Measurements from ENCODE around the gene SCARB1. TPM values are rescaled to one million over a fixed set of nuclear protein-coding genes. Genes with fewer than 3 reads are reported as not detected.

Gene SCARB1
- total and polyA plus RNA-seq, 2 donors (not counting 3 experiments of a cell fraction or from before 2014, with no cell fraction given), result 125 to 141 TPM

DNA sequence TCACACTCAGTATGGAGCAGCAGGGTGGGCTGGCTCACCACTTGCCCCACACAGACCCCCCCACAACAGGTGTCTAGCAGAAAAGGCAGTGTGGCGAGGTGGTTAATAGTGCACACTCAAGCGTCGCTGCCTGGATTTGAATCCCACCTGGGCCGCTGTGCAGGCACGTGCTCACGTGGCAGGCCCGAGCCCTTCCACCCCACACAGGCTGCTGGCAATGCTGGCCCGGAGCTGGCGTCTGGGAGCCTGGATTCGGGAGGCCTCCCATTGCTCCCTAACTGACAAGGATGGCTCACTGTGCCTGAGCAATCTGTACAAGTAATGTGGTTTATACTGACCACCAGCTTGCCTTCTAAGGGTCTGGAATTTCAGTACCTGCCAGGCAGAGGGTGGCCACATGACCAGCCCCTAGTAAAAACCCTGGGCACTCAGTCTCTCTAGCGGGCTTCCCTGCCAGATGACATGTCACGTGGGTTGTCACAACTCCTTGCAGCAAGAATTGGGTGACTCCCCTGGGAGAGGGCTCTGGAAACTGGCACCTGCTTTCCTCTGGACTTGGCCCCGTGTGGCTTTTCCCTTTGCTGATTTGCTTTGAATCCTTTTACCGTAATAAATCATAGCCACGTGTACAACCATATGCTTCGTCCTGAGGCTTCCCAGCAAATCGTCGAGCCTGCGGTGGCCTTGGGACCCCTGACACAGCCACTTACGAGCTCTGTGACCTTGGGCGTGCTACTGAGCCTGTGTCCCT is 72.8 kb downstream of the SCARB1 start:
- BruUV-seq (replicated peaks), result no TSS peak
- no peaks in the 10 kb centered on the region for H3K27me3 ChIP-seq (ENCODE audit: control insufficient read depth in 2 of 2, insufficient read depth in 2 of 2, low read length in 2 of 2)
- DNase-seq (ENCODE audit: low read depth, low spot score) (no peak), FAIRE-seq (no peak)
- intact Hi-C loops (cut with micrococcal nuclease), result no loop called here
- no peaks in the 10 kb centered on the region for H4K20me1 ChIP-seq (replicated peaks; ENCODE audit: control insufficient read depth, extremely low read depth, insufficient read depth, low read length)
- dilution Hi-C loops (cut with MboI; ENCODE audit: extremely low pct_ligation_motif_present, low sequenced_read_pairs), result no loop called here
- H3K79me2 ChIP-seq (ENCODE audit: control insufficient read depth, insufficient read depth, low read length), result no peaks in the 10 kb centered on the region
- no peaks in the 10 kb centered on the region for H3K4me1 ChIP-seq (ENCODE audit: control insufficient read depth, extremely low read depth, insufficient read depth, low read length)
- no peak overlapping the region for H3K27ac ChIP-seq (ENCODE audit: insufficient read depth, low read depth, low read length)
- H3K9ac ChIP-seq (replicated peaks; ENCODE audit: extremely low read depth, insufficient read depth, low read length), result no peak overlapping the region
- H3K9me3 ChIP-seq (replicated peaks; ENCODE audit: control insufficient read depth, insufficient read depth, low read length), result no peaks in the 10 kb centered on the region
- H3K4me3 ChIP-seq (replicated peaks in 1 of 3; ENCODE audit: insufficient read depth in 1 of 3, low read depth in 1 of 3, low read length in 3 of 3), result no peak overlapping the region
- no peak for TF ChIP-seq EZH2 (IDR thresholded peaks at IDR 0.05; ENCODE audit: borderline replicate concordance, low read depth, low read length, severe bottlenecking)
- no peak for TF ChIP-seq MAX (IDR thresholded peaks at IDR 0.05; ENCODE audit: insufficient read depth, insufficient read length)
- ChIA-PET CTCF (no interaction called here), POLR2A (interaction anchor here (0.7 kb wide), 1 partner anchor 10 kb away, joined by 3 read pairs; no protein-coding TSS in a partner anchor)
- H3K9me1 ChIP-seq (replicated peaks; ENCODE audit: control insufficient read depth, extremely low read depth, insufficient read depth, low read length), result no peaks in the 10 kb centered on the region
- H3K4me2 ChIP-seq (ENCODE audit: insufficient read depth, low read length), result no peak overlapping the region
- H3K36me3 ChIP-seq (ENCODE audit: control insufficient read depth in 2 of 2, extremely low read depth in 1 of 2, insufficient read depth in 2 of 2, low read length in 2 of 2), result peaks cover 2 to 9% of the 10 kb centered on the region in 2 experiments
- no peak overlapping the region for H2AFZ ChIP-seq (ENCODE audit: low read depth, low read length)

- H3K27me3 ChIP-seq (ENCODE audit: control insufficient read depth in 2 of 2, insufficient read depth in 2 of 2, low read length in 2 of 2), result no peaks in the 10 kb centered on the region
- no peaks in the 10 kb centered on the region for H3K4me1 ChIP-seq (ENCODE audit: control insufficient read depth, extremely low read depth, insufficient read depth, low read length)
- H3K9me3 ChIP-seq (replicated peaks; ENCODE audit: control insufficient read depth, insufficient read depth, low read length), result no peaks in the 10 kb centered on the region
- BruUV-seq (replicated peaks), result no TSS peak
- no peak overlapping the region for H3K9ac ChIP-seq (replicated peaks; ENCODE audit: extremely low read depth, insufficient read depth, low read length)
- ChIA-PET POLR2A (no interaction called here), CTCF (no interaction called here)
- TF ChIP-seq JUN (IDR thresholded peaks at IDR 0.05; ENCODE audit: borderline replicate concordance, insufficient read depth, insufficient read length, low read depth), result no peak
- intact Hi-C loops (cut with micrococcal nuclease) (no loop called here), dilution Hi-C loops (cut with MboI; ENCODE audit: extremely low pct_ligation_motif_present, low sequenced_read_pairs) (no loop called here)
- H4K20me1 ChIP-seq (replicated peaks; ENCODE audit: control insufficient read depth, extremely low read depth, insufficient read depth, low read length), result no peaks in the 10 kb centered on the region
- no peak for FAIRE-seq
- no peak overlapping the region for H3K4me2 ChIP-seq (ENCODE audit: insufficient read depth, low read length)
- H3K9me1 ChIP-seq (replicated peaks; ENCODE audit: control insufficient read depth, extremely low read depth, insufficient read depth, low read length), result no peaks in the 10 kb centered on the region
- no peaks in the 10 kb centered on the region for H3K79me2 ChIP-seq (ENCODE audit: control insufficient read depth, insufficient read depth, low read length)
- peaks cover 2 to 3% of the 10 kb centered on the region in 2 experiments for H3K36me3 ChIP-seq (ENCODE audit: control insufficient read depth in 2 of 2, extremely low read depth in 1 of 2, insufficient read depth in 2 of 2, low read length in 2 of 2)
- H3K27ac ChIP-seq (ENCODE audit: insufficient read depth, low read depth, low read length), result no peak overlapping the region
- no peak overlapping the region for H3K4me3 ChIP-seq (replicated peaks in 1 of 3; ENCODE audit: insufficient read depth in 1 of 3, low read depth in 1 of 3, low read length in 3 of 3)
- no peak overlapping the region for H2AFZ ChIP-seq (ENCODE audit: low read depth, low read length)
- DNase-seq (ENCODE audit: low read depth, low spot score), result no peak
Measured at GRCh38 chr12:124788936-124789555, 74.6 kb downstream of the SCARB1 start.
